GM19035 (cell line): Measurements from ENCODE around the gene SPACA4.
"Not testable (repeated sequence)": the region's sequence is repeated elsewhere in the genome, so short reads cannot be mapped to it uniquely, and the experiment has no call there.

Experiments used
- ATAC-seq: cut with Tn5 transposase; IDR thresholded peaks from one replicate; pipeline ENCODE4 v1.9.1; 2021; ENCODE audit not compliant: unreplicated experiment

The SPACA4 gene

GRCh38 chr19:48606463-48607358, at the start of gene SPACA4:
Gene SPACA4 (plus strand): TSS chr19:48606742. CDS start chr19:48606979, 237 bp downstream.
- no peak for ATAC-seq

GRCh38 chr19:48556825-48557224, 49.7 kb upstream of the SPACA4 start:
- ATAC-seq, result no peak

- ATAC-seq, result no peak
Measured at GRCh38 chr19:48558018-48558684, 48.4 kb upstream of the SPACA4 start.

- no peak for ATAC-seq
Measured at GRCh38 chr19:48560095-48560530, 46.4 kb upstream of the SPACA4 start.

GRCh38 chr19:48561412-48561811, 45.1 kb upstream of the SPACA4 start:
- no peak for ATAC-seq

- ATAC-seq, result no peak
Measured at GRCh38 chr19:48565090-48565489, 41.5 kb upstream of the SPACA4 start.

- ATAC-seq, result no peak
Measured at GRCh38 chr19:48568345-48568886, 38.1 kb upstream of the SPACA4 start.

GRCh38 chr19:48569814-48570213, 36.7 kb upstream of the SPACA4 start:
- ATAC-seq, result no peak

GRCh38 chr19:48571378-48572162, 35.0 kb upstream of the SPACA4 start:
- no peak for ATAC-seq

- no peak for ATAC-seq
Measured at GRCh38 chr19:48573163-48573505, 33.4 kb upstream of the SPACA4 start.

- no peak for ATAC-seq
Measured at GRCh38 chr19:48575931-48576622, 30.5 kb upstream of the SPACA4 start.

- ATAC-seq, result not testable (repeated sequence)
Measured at GRCh38 chr19:48577908-48578307, 28.6 kb upstream of the SPACA4 start.

- ATAC-seq, result no peak
Measured at GRCh38 chr19:48578891-48579290, 27.7 kb upstream of the SPACA4 start.

- ATAC-seq, result no peak
Measured at GRCh38 chr19:48582168-48582567, 24.4 kb upstream of the SPACA4 start.

GRCh38 chr19:48587387-48587786, 19.2 kb upstream of the SPACA4 start:
- no peak for ATAC-seq

GRCh38 chr19:48588670-48589401, 17.7 kb upstream of the SPACA4 start:
- no peak for ATAC-seq

GRCh38 chr19:48591021-48591420, 15.5 kb upstream of the SPACA4 start:
- ATAC-seq, result no peak

- ATAC-seq, result no peak
Measured at GRCh38 chr19:48595171-48595570, 11.4 kb upstream of the SPACA4 start.

GRCh38 chr19:48595833-48596232, 10.7 kb upstream of the SPACA4 start:
- ATAC-seq, result no peak

GRCh38 chr19:48596237-48596636, 10.3 kb upstream of the SPACA4 start:
- no peak for ATAC-seq
